ENCODE data around the gene SF3A2.

The SF3A2 gene

GRCh38 chr19:2207008-2207407 lies 29.6 kb upstream of the SF3A2 start:
- ATAC-seq, result no peak
- TF ChIP-seq ZNF8 (CRISPR knock-in tag; IDR thresholded peaks at IDR 0.05) (no peak), OSR1 (CRISPR knock-in tag; IDR thresholded peaks at IDR 0.05) (no peak), ZNF70 (CRISPR knock-in tag; IDR thresholded peaks at IDR 0.05) (no peak), ARNTL (CRISPR knock-in tag; IDR thresholded peaks at IDR 0.05; ENCODE audit: borderline replicate concordance, low read depth) (no peak), ZFP30 (CRISPR knock-in tag; IDR thresholded peaks at IDR 0.05) (no peak), TSHZ2 (CRISPR knock-in tag; IDR thresholded peaks at IDR 0.05) (no peak), PATZ1 (CRISPR knock-in tag; IDR thresholded peaks at IDR 0.05; ENCODE audit: borderline replicate concordance) (no peak), GLIS3 (CRISPR knock-in tag; IDR thresholded peaks at IDR 0.05) (no peak), ZC3H10 (CRISPR knock-in tag; IDR thresholded peaks at IDR 0.05) (no peak), CSDC2 (CRISPR knock-in tag; IDR thresholded peaks at IDR 0.05) (no peak), PPARA (CRISPR knock-in tag; IDR thresholded peaks at IDR 0.05; ENCODE audit: borderline replicate concordance) (no peak), CREB5 (CRISPR knock-in tag; IDR thresholded peaks at IDR 0.05; ENCODE audit: low read depth) (no peak), BACH2 (CRISPR knock-in tag; IDR thresholded peaks at IDR 0.05; ENCODE audit: borderline replicate concordance) (no peak), ISL1 (CRISPR knock-in tag; IDR thresholded peaks at IDR 0.05) (no peak)

GRCh38 chr19:2207991-2208860 lies 28.4 kb upstream of the SF3A2 start:
- no peak for ATAC-seq
- TF ChIP-seq ZNF8 (CRISPR knock-in tag; IDR thresholded peaks at IDR 0.05) (no peak), PPARA (CRISPR knock-in tag; IDR thresholded peaks at IDR 0.05; ENCODE audit: borderline replicate concordance) (no peak), CREB5 (CRISPR knock-in tag; IDR thresholded peaks at IDR 0.05; ENCODE audit: low read depth) (no peak), BACH2 (CRISPR knock-in tag; IDR thresholded peaks at IDR 0.05; ENCODE audit: borderline replicate concordance) (no peak), CSDC2 (CRISPR knock-in tag; IDR thresholded peaks at IDR 0.05) (no peak), SNAI2 (CRISPR knock-in tag; IDR thresholded peaks at IDR 0.05) (no peak), RARB (CRISPR knock-in tag; IDR thresholded peaks at IDR 0.05) (no peak), ARNTL (CRISPR knock-in tag; IDR thresholded peaks at IDR 0.05; ENCODE audit: borderline replicate concordance, low read depth) (no peak), TSHZ2 (CRISPR knock-in tag; IDR thresholded peaks at IDR 0.05) (no peak), PATZ1 (CRISPR knock-in tag; IDR thresholded peaks at IDR 0.05; ENCODE audit: borderline replicate concordance) (no peak), ISL1 (CRISPR knock-in tag; IDR thresholded peaks at IDR 0.05) (no peak), ZNF70 (CRISPR knock-in tag; IDR thresholded peaks at IDR 0.05) (no peak), POU6F1 (CRISPR knock-in tag; IDR thresholded peaks at IDR 0.05; ENCODE audit: borderline replicate concordance, low read depth) (no peak), ZNF565 (CRISPR knock-in tag; conservative IDR thresholded peaks at IDR 0.05; ENCODE audit: low read depth) (no peak), ESRRG (CRISPR knock-in tag; IDR thresholded peaks at IDR 0.05) (no peak), ZFP3 (CRISPR knock-in tag; IDR thresholded peaks at IDR 0.05) (no peak), OSR1 (CRISPR knock-in tag; IDR thresholded peaks at IDR 0.05) (no peak), TCF4 (CRISPR knock-in tag; IDR thresholded peaks at IDR 0.05; ENCODE audit: borderline replicate concordance) (no peak), GLIS3 (CRISPR knock-in tag; IDR thresholded peaks at IDR 0.05) (no peak), CSRNP3 (CRISPR knock-in tag; IDR thresholded peaks at IDR 0.05) (no peak)
